Measurements from ENCODE around the gene HNF1B.

HNF1B gene

DNA sequence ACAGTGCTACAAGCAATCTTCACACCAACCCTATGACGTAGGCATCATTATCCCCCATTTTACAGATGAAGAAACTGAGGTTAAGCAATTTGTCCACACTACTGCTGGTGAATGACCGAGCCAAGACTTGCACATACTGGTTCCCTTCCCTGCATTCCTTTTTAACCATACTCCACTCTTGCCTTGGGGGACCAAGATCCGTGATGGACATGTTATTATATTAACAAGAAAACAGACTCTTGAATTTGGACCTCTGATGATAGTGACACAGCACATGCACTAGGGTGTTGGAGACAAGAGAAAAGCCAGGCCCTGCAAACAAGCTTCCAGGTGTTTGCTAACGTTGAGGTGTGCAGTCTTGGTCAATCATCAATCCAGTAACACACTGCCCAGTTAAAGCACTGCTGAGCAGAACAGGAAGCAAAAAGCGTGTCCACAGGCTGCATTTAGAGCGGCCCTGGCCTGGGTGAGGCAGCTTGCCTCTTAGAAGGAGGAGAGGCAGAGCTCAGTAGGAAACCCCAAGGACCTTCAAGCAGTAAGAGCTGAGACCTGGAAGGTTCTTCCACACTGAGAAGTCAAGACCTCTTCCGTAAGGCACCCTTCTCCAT, 36.7 kb downstream of the HNF1B start:
- no peak for DNase-seq (ENCODE audit: extremely low spot score)
- ChIA-PET CTCF (no interaction called here), POLR2A (no interaction called here)
- TF ChIP-seq FOXK2 (IDR thresholded peaks at IDR 0.05): no peak
- TF ChIP-seq, protein P1, sequence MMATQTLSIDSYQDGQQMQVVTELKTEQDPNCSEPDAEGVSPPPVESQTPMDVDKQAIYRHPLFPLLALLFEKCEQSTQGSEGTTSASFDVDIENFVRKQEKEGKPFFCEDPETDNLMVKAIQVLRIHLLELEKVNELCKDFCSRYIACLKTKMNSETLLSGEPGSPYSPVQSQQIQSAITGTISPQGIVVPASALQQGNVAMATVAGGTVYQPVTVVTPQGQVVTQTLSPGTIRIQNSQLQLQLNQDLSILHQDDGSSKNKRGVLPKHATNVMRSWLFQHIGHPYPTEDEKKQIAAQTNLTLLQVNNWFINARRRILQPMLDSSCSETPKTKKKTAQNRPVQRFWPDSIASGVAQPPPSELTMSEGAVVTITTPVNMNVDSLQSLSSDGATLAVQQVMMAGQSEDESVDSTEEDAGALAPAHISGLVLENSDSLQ (IDR thresholded peaks at IDR 0.05): no peak
- TF ChIP-seq BHLHE40 (IDR thresholded peaks at IDR 0.05; ENCODE audit: borderline replicate concordance): no peak
- no peak for TF ChIP-seq TARDBP (IDR thresholded peaks at IDR 0.05)
- no peak for TF ChIP-seq HDGF (IDR thresholded peaks at IDR 0.05; ENCODE audit: borderline replicate concordance)
- TF ChIP-seq SUZ12 (IDR thresholded peaks at IDR 0.05): no peak
- TF ChIP-seq FOXA1 (IDR thresholded peaks at IDR 0.05): no peak
- TF ChIP-seq LEF1 (IDR thresholded peaks at IDR 0.05; ENCODE audit: borderline replicate concordance): no peak
- no peak for TF ChIP-seq ARNT (IDR thresholded peaks at IDR 0.05)
- no peak for TF ChIP-seq ZNF384 (IDR thresholded peaks at IDR 0.05)
- TF ChIP-seq SP1 (IDR thresholded peaks at IDR 0.05): no peak
- no peak for TF ChIP-seq FOXM1 (IDR thresholded peaks at IDR 0.05; ENCODE audit: borderline replicate concordance)
- TF ChIP-seq ELF4 (IDR thresholded peaks at IDR 0.05): no peak
- TF ChIP-seq L3MBTL2 (conservative IDR thresholded peaks at IDR 0.05): no peak

DNA sequence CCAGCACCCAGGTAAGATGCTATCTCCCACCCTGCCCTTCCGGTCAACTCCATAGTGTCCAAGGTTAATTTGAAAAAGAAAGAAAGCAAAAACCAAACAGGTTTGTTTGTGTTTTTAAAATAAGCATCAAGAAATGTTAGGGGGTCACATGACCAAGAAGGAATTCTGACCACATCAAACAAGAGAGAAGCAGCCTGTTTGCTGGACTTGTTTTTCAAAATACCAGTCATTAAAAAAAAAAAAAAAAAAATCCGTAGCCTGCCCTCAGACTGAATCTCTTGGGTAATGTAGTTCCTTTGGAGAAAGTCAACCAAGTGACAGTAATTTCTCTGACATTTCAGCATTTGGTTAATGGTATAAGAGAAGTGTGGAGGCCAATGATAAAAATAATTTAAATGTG, 38.4 kb downstream of the HNF1B start:
- no peak for TF ChIP-seq ARNT (IDR thresholded peaks at IDR 0.05)
- no peak for TF ChIP-seq CTBP1 (IDR thresholded peaks at IDR 0.05; ENCODE audit: borderline replicate concordance)
- TF ChIP-seq L3MBTL2 (conservative IDR thresholded peaks at IDR 0.05): no peak
- no peak for TF ChIP-seq SP1 (IDR thresholded peaks at IDR 0.05)
- TF ChIP-seq HDGF (IDR thresholded peaks at IDR 0.05; ENCODE audit: borderline replicate concordance): no peak
- TF ChIP-seq, protein P1 (IDR thresholded peaks at IDR 0.05): no peak
- TF ChIP-seq ZNF384 (IDR thresholded peaks at IDR 0.05): no peak
- TF ChIP-seq FOXK2 (IDR thresholded peaks at IDR 0.05): no peak
- TF ChIP-seq BHLHE40 (IDR thresholded peaks at IDR 0.05; ENCODE audit: borderline replicate concordance): no peak
- TF ChIP-seq FOXM1 (IDR thresholded peaks at IDR 0.05; ENCODE audit: borderline replicate concordance): no peak
- no peak for TF ChIP-seq SUZ12 (IDR thresholded peaks at IDR 0.05)
- no peak for TF ChIP-seq NFRKB (IDR thresholded peaks at IDR 0.05)
- no peak for TF ChIP-seq ELF4 (IDR thresholded peaks at IDR 0.05)
- TF ChIP-seq FOXA1 (IDR thresholded peaks at IDR 0.05): no peak
- TF ChIP-seq TARDBP (IDR thresholded peaks at IDR 0.05): no peak
- no peak for TF ChIP-seq LEF1 (IDR thresholded peaks at IDR 0.05; ENCODE audit: borderline replicate concordance)
- POLR2A ChIA-PET: no interaction called here
- no peak for DNase-seq (ENCODE audit: extremely low spot score)
- CTCF ChIA-PET: no interaction called here

DNA sequence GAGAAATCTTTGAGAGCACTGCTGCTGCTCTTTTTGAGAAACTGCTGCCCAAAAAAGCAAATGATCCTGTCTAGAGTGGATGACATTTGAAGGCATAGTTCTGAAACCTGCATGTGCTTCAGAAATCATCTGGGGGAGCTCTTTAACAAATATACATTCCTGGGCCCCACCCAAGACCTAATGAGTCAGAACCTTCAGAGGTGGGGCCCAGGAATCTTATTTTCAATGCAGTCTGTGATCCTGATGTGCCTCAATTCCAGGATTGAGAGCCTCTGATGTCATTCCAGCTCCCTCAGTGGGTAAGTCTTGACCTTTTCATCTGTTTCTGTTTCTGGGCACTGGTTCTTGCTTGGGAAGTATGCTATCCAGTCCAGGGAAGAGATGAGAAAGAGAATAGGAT, 42.3 kb downstream of the HNF1B start:
- POLR2A ChIA-PET: no interaction called here
- CTCF ChIA-PET: interaction anchor here (0.8 to 1.2 kb wide), 3 partner anchors 9 to 114 kb away, joined by 4 read pairs; no protein-coding TSS in a partner anchor
- no peak for DNase-seq (ENCODE audit: extremely low spot score)
- TF ChIP-seq FOXA1 (IDR thresholded peaks at IDR 0.05) (no peak), ARNT (IDR thresholded peaks at IDR 0.05) (no peak), HDGF (IDR thresholded peaks at IDR 0.05; ENCODE audit: borderline replicate concordance) (no peak), SP1 (IDR thresholded peaks at IDR 0.05) (no peak), TARDBP (IDR thresholded peaks at IDR 0.05) (no peak), CTBP1 (IDR thresholded peaks at IDR 0.05; ENCODE audit: borderline replicate concordance) (no peak), L3MBTL2 (conservative IDR thresholded peaks at IDR 0.05) (no peak), FOXM1 (IDR thresholded peaks at IDR 0.05; ENCODE audit: borderline replicate concordance) (no peak), BHLHE40 (IDR thresholded peaks at IDR 0.05; ENCODE audit: borderline replicate concordance) (no peak)
- TF ChIP-seq, protein P1 (IDR thresholded peaks at IDR 0.05): no peak

DNA sequence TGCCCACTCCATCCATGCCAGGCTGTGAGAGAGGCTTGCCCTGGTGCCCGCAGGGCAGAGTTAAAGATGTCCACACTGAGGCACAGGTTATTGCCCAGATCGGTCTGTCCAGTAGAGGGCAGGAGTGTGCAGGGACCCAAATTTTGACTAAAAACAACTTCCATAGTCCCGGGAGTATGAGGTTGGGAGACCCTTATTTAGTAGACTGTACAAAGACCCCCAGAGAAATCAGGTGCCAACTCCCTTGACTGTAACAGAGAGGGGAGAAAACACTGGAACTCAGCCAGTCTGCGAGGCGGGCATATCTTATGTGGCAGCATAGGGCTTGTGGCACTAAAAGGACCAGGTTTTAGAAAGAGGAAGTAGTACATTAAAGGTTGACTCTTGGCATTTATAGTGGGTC, 43.4 kb downstream of the HNF1B start:
- POLR2A ChIA-PET: no interaction called here
- CTCF ChIA-PET: interaction anchor here (0.5 to 0.7 kb wide), 2 partner anchors 10 to 51 kb away, joined by 3 read pairs; no protein-coding TSS in a partner anchor
- no peak for TF ChIP-seq NFRKB (IDR thresholded peaks at IDR 0.05)
- no peak for TF ChIP-seq L3MBTL2 (conservative IDR thresholded peaks at IDR 0.05)
- no peak for TF ChIP-seq CTBP1 (IDR thresholded peaks at IDR 0.05; ENCODE audit: borderline replicate concordance)
- TF ChIP-seq ELF4 (IDR thresholded peaks at IDR 0.05): no peak
- TF ChIP-seq, protein P1 (IDR thresholded peaks at IDR 0.05): no peak
- no peak for TF ChIP-seq FOXM1 (IDR thresholded peaks at IDR 0.05; ENCODE audit: borderline replicate concordance)
- no peak for TF ChIP-seq TARDBP (IDR thresholded peaks at IDR 0.05)
- TF ChIP-seq ZNF384 (IDR thresholded peaks at IDR 0.05): no peak
- no peak for TF ChIP-seq SP1 (IDR thresholded peaks at IDR 0.05)
- TF ChIP-seq SUZ12 (IDR thresholded peaks at IDR 0.05): no peak
- no peak for TF ChIP-seq BHLHE40 (IDR thresholded peaks at IDR 0.05; ENCODE audit: borderline replicate concordance)
- TF ChIP-seq ARNT (IDR thresholded peaks at IDR 0.05): no peak
- no peak for TF ChIP-seq HDGF (IDR thresholded peaks at IDR 0.05; ENCODE audit: borderline replicate concordance)
- peak; percentile 54 for DNase-seq (ENCODE audit: extremely low spot score)

DNA sequence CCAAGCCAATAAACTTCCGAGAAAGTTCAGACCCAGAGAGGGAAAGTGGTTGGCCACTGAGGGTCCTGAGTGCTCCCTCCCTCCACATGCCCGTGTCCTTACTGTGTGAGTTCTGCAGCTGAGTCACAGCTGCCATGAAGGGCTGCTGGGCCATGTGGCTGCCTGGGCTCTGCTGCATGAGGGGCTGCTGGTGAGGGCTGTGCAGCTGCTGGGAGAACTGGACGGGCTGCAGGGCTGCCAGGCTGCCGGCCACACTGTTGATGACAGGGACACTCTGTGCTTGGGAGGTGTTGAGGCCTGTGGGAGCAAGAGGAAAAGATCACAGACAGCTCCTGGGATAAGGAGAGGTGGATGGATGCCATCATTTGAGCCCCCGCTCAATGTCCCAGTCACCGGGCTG, 44.0 kb downstream of the HNF1B start:
- no peak for TF ChIP-seq BHLHE40 (IDR thresholded peaks at IDR 0.05; ENCODE audit: borderline replicate concordance)
- ChIA-PET POLR2A (no interaction called here), CTCF (interaction anchor here (0.5 to 0.7 kb wide), 2 partner anchors 11 to 51 kb away, joined by 3 read pairs; no protein-coding TSS in a partner anchor)
- DNase-seq (ENCODE audit: extremely low spot score): no peak

Data from HEK293T (cell line).